PC-9 (cell line): ENCODE measurements around the gene COX18. TPM values are rescaled to one million over a fixed set of nuclear protein-coding genes. Genes with fewer than 3 reads are reported as not detected.

Source experiments
- BruUV-seq: library from RNA; stranded (reverse); fragments of 400-500 nt; replicated peaks from 2 replicates; lab custom pipeline; 2021; lab: Mats Ljungman, UMichigan
- CTCF ChIA-PET: fragments of 300-600 bp; sonication (Branson Sonifier 250); formaldehyde crosslinking; loops from one replicate; lab custom pipeline; 2022; ENCODE audit warnings: antibody characterized with exemption; lab: Charles Lee
- POLR2A ChIA-PET: fragments of 300-600 bp; sonication (Branson Sonifier 250); formaldehyde crosslinking; loops from one replicate; lab custom pipeline; 2022; ENCODE audit warnings: antibody characterized with exemption; ENCODE audit not compliant: unreplicated experiment; lab: Charles Lee
- DNase-seq, 2 experiments: peaks; one replicate each; pipeline versions ENCODE4 v3.0.0 to v3.0.0-alpha.2; 2015 to 2022; ENCODE audit warnings: mixed read lengths in 1 of 2
- H2AFZ ChIP-seq: fragments of 200-600 bp; sonication (generic); 2 replicates; pipeline ENCODE4 v1.8.1; 2017; ENCODE audit warnings: antibody characterized with exemption
- H3F3A ChIP-seq: fragments of 200-600 bp; sonication (generic); 2 replicates; pipeline ENCODE4 v1.8.1; 2017; ENCODE audit warnings: antibody characterized with exemption, mild to moderate bottlenecking, low read depth; ENCODE audit not compliant: insufficient read depth
- H3K27ac ChIP-seq: fragments of 200-600 bp; sonication (generic); 2 replicates; pipeline ENCODE4 v1.6.1; 2016; ENCODE audit warnings: mixed run types
- H3K27me3 ChIP-seq: fragments of 200-600 bp; sonication (generic); 2 replicates; pipeline ENCODE4 v1.6.1; 2016; ENCODE audit warnings: low read depth, mixed run types; ENCODE audit not compliant: insufficient read depth
- H3K36me3 ChIP-seq: fragments of 200-600 bp; sonication (generic); 2 replicates; pipeline ENCODE4 v1.6.1; 2016; ENCODE audit warnings: low read depth, mixed run types
- H3K4me1 ChIP-seq: fragments of 200-600 bp; sonication (generic); replicated peaks from 2 replicates; pipeline ENCODE4 v1.6.1; 2016; ENCODE audit warnings: mixed run types; ENCODE audit not compliant: insufficient read depth
- H3K4me2 ChIP-seq: fragments of 200-600 bp; sonication (generic); 2 replicates; pipeline ENCODE4 v1.6.1; 2017; ENCODE audit warnings: mixed run types
- H3K4me3 ChIP-seq: fragments of 200-600 bp; sonication (generic); 2 replicates; pipeline ENCODE4 v1.6.1; 2016; ENCODE audit warnings: mixed run types
- H3K79me2 ChIP-seq: fragments of 200-600 bp; sonication (generic); 2 replicates; pipeline ENCODE4 v1.6.1; 2017; ENCODE audit warnings: low read depth, mixed run types
- H3K9me2 ChIP-seq: fragments of 200-600 bp; sonication (generic); 2 replicates; pipeline ENCODE4 v1.8.1; 2017; ENCODE audit warnings: mild to moderate bottlenecking; ENCODE audit not compliant: insufficient read depth
- H3K9me3 ChIP-seq: fragments of 200-600 bp; sonication (generic); 2 replicates; pipeline ENCODE4 v1.8.1; 2016; ENCODE audit warnings: low read depth; ENCODE audit not compliant: insufficient read depth
- H4K20me1 ChIP-seq: fragments of 200-600 bp; sonication (generic); 2 replicates; pipeline ENCODE4 v1.8.1; 2017; ENCODE audit not compliant: insufficient read depth
- CTCF ChIP-seq: fragments of 200-600 bp; sonication (generic); conservative IDR thresholded peaks from 2 replicates; pipeline ENCODE4 v1.6.1; 2017; ENCODE audit warnings: mixed run types, antibody characterized with exemption, mild to moderate bottlenecking, moderate library complexity
- EZH2 ChIP-seq: fragments of 200-600 bp; sonication (generic); IDR thresholded peaks from 2 replicates; pipeline ENCODE4 v1.8.0; 2017; ENCODE audit warnings: antibody characterized with exemption, low read depth
- intact Hi-C: fragments of 100-400 bp; cut with micrococcal nuclease; formaldehyde crosslinking; loops from one replicate; pipeline ENCODE4 v1.10.0; 2022; ENCODE audit not compliant: unreplicated experiment
- total RNA-seq: library from RNA; stranded (reverse); gene quantifications from 2 replicates; pipeline ENCODE4 v1.2.3, GENCODE V29; 2021

The COX18 gene
- total RNA-seq, 1 experiment from 2014 or later, result 8.0 TPM

GRCh38 chr4:73104695-73105094, 35.2 kb upstream of the COX18 start:
- Histone ChIP-seq H4K20me1 (no peaks in the 10 kb centered on the region), H3K9me3 (no peaks in the 10 kb centered on the region), H3F3A (no peaks in the 10 kb centered on the region; the same call in 1 of the 2 replicates), H3K4me2 (no peak overlapping the region), H3K36me3 (peaks cover 13% of the 10 kb centered on the region; the same call in 1 of the 2 replicates), H3K27ac (no peak overlapping the region), H3K79me2 (no peaks in the 10 kb centered on the region), H3K4me1 (no peaks in the 10 kb centered on the region), H3K9me2 (no peaks in the 10 kb centered on the region), H3K4me3 (no peak overlapping the region), H3K27me3 (no peaks in the 10 kb centered on the region), H2AFZ (no peak overlapping the region)
- intact Hi-C loops, result no loop called here
- ChIA-PET POLR2A (no interaction called here), CTCF (interaction anchor here (0.6 kb wide), 1 partner anchor 1094 kb away, joined by 4 read pairs; no protein-coding TSS in a partner anchor)
- no peak for TF ChIP-seq CTCF
- TF ChIP-seq EZH2, result no peak
- no peak for DNase-seq
- no TSS peak for BruUV-seq

GRCh38 chr4:73103799-73104503, 34.4 kb upstream of the COX18 start:
- TF ChIP-seq EZH2 (no peak), CTCF (no peak)
- no peaks in the 10 kb centered on the region; the same call in 1 of the 2 replicates for H3F3A ChIP-seq
- H3K36me3 ChIP-seq, result peaks cover 7% of the 10 kb centered on the region; the same call in 1 of the 2 replicates
- H3K27me3 ChIP-seq, result no peaks in the 10 kb centered on the region
- POLR2A ChIA-PET, result no interaction called here
- intact Hi-C loops, result no loop called here
- no peaks in the 10 kb centered on the region for H3K9me3 ChIP-seq
- no peaks in the 10 kb centered on the region for H3K79me2 ChIP-seq
- no peaks in the 10 kb centered on the region for H3K9me2 ChIP-seq
- H2AFZ ChIP-seq, result no peak overlapping the region
- DNase-seq, result no peak
- no TSS peak for BruUV-seq
- H3K4me2 ChIP-seq, result no peak overlapping the region
- no peak overlapping the region for H3K27ac ChIP-seq
- H3K4me1 ChIP-seq, result no peaks in the 10 kb centered on the region
- H3K4me3 ChIP-seq, result no peak overlapping the region
- H4K20me1 ChIP-seq, result no peaks in the 10 kb centered on the region
- CTCF ChIA-PET, result no interaction called here

GRCh38 chr4:73099143-73099542, 29.6 kb upstream of the COX18 start:
- H3K4me3 ChIP-seq, result no peak overlapping the region
- TF ChIP-seq CTCF (no peak), EZH2 (no peak)
- intact Hi-C loops, result loop anchor here (10.0 kb wide), 1 partner anchor 46 kb away; no protein-coding TSS in a partner anchor
- no peaks in the 10 kb centered on the region for H3F3A ChIP-seq
- no peaks in the 10 kb centered on the region for H3K79me2 ChIP-seq
- no peak overlapping the region for H2AFZ ChIP-seq
- CTCF ChIA-PET, result no interaction called here
- no peaks in the 10 kb centered on the region for H3K9me3 ChIP-seq
- no peak overlapping the region for H3K27ac ChIP-seq
- no peak for DNase-seq
- H4K20me1 ChIP-seq, result no peaks in the 10 kb centered on the region
- no peaks in the 10 kb centered on the region for H3K27me3 ChIP-seq
- peaks cover 11% of the 10 kb centered on the region; the same call in 1 of the 2 replicates for H3K36me3 ChIP-seq
- no peaks in the 10 kb centered on the region for H3K4me1 ChIP-seq
- H3K4me2 ChIP-seq, result no peak overlapping the region
- H3K9me2 ChIP-seq, result no peaks in the 10 kb centered on the region
- POLR2A ChIA-PET, result no interaction called here
- BruUV-seq, result no TSS peak
